GM08714 (cell line): ENCODE data around the gene SNRPD2.

Experiments used
- H3K4me3 ChIP-seq: fragments of 200-500 bp; sonication (Bioruptor generic); 2 replicates; pipeline ENCODE4 v1.5.1; 2014; ENCODE audit warnings: mild to moderate bottlenecking, low read length, inconsistent platforms
- ZNF274 ChIP-seq: IDR thresholded peaks from 2 replicates; pipeline ENCODE4 v1.6.1; 2012; ENCODE audit warnings: mild to moderate bottlenecking, low read depth, low read length

Gene SNRPD2

GRCh38 chr19:45637890-45638667 lies 53.7 kb downstream of the SNRPD2 start:
- H3K4me3 ChIP-seq: peak overlapping the region; percentile 73; the same call in 1 of the 2 replicates
- TF ChIP-seq ZNF274: no peak
